NB4 (cell line): ENCODE results near the gene TDRD10.

Experiments
- DNase-seq: peaks from one replicate; pipeline ENCODE4 v3.0.0; 2010; ENCODE audit warnings: low read depth
- H3K4me3 ChIP-seq: one replicate; pipeline ENCODE4 v1.5.1; 2011; ENCODE audit warnings: mild to moderate bottlenecking, low read depth, low read length, moderate library complexity
- MAX ChIP-seq: IDR thresholded peaks from 2 replicates; pipeline ENCODE4 v1.6.1; 2011; ENCODE audit warnings: low read depth, low read length
- MYC ChIP-seq: IDR thresholded peaks from 2 replicates; pipeline ENCODE4 v1.6.1; 2011; ENCODE audit warnings: low read depth, low read length
- POLR2A ChIP-seq: IDR thresholded peaks from 2 replicates; pipeline ENCODE4 v1.6.1; 2011; ENCODE audit warnings: mild to moderate bottlenecking; ENCODE audit not compliant: insufficient read length; ENCODE audit errors: extremely low read depth
- TF ChIP-seq, protein P1 (sequence below): IDR thresholded peaks from one replicate; pipeline ENCODE4 v1.5.1; 2012; ENCODE audit warnings: low read depth, low read length

The TDRD10 gene

GRCh38 chr1:154590756-154591155 is 88.7 kb downstream of the TDRD10 start:
- no peak for DNase-seq
- no peak for TF ChIP-seq MAX
- TF ChIP-seq, protein P1, sequence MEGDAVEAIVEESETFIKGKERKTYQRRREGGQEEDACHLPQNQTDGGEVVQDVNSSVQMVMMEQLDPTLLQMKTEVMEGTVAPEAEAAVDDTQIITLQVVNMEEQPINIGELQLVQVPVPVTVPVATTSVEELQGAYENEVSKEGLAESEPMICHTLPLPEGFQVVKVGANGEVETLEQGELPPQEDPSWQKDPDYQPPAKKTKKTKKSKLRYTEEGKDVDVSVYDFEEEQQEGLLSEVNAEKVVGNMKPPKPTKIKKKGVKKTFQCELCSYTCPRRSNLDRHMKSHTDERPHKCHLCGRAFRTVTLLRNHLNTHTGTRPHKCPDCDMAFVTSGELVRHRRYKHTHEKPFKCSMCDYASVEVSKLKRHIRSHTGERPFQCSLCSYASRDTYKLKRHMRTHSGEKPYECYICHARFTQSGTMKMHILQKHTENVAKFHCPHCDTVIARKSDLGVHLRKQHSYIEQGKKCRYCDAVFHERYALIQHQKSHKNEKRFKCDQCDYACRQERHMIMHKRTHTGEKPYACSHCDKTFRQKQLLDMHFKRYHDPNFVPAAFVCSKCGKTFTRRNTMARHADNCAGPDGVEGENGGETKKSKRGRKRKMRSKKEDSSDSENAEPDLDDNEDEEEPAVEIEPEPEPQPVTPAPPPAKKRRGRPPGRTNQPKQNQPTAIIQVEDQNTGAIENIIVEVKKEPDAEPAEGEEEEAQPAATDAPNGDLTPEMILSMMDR, result no peak
- TF ChIP-seq POLR2A, result no peak
- TF ChIP-seq MYC, result no peak
- no peak overlapping the region for H3K4me3 ChIP-seq

DNA sequence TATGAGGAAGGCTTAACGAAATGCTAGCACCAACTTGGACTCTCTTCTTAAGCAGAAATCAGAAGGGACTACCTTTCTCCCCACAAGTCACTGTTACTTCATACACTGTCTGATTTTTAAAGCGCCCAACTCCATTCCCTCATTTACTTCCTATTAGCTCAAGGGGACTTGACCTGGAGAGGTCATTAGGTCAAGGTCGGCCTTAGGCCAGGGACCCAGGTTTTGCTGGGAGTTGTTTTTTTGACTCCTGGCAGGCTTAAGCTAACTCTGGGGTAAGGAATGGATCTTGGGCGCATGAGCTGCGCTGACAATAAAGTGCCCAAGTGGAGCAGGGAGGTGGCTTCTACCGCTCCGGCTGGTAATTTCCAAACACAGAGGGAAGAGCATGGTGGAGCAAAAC is 89.2 kb downstream of the TDRD10 start:
- no peak overlapping the region for H3K4me3 ChIP-seq
- TF ChIP-seq MAX (no peak), MYC (no peak), POLR2A (no peak)
- TF ChIP-seq, protein P1, result no peak
- DNase-seq, result no peak

DNA sequence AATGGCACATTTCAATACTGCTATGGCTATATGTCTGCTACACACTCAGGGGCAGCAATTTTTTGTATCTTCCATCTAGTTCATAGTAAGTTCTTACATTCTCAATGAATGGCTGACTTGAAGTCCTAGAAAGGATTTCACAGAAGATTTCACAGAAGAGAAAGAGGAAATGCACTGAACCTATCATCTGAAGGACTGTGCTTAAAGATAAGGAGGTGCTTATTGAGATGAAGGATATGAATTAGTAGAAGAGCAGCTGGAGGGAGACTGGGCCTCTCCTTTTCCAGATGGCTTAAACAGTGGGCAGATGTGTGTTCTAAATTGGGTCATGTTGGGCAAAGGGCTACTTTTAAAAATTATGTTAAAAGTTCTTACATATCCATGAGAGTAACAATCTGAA is 91.4 kb downstream of the TDRD10 start:
- DNase-seq, result no peak
- TF ChIP-seq, protein P1, result no peak
- no peak for TF ChIP-seq MYC
- no peak for TF ChIP-seq MAX
- no peak for TF ChIP-seq POLR2A

GRCh38 chr1:154594811-154595210 is 92.8 kb downstream of the TDRD10 start:
- DNase-seq, result no peak
- TF ChIP-seq MAX, result no peak
- TF ChIP-seq, protein P1, result no peak
- TF ChIP-seq MYC, result no peak
- TF ChIP-seq POLR2A, result no peak
- no peak overlapping the region for H3K4me3 ChIP-seq

More for the DNA sequence above, 91.4 kb downstream of the TDRD10 start:
- no peak overlapping the region for H3K4me3 ChIP-seq

- TF ChIP-seq MAX (no peak), POLR2A (no peak), MYC (no peak)
- TF ChIP-seq, protein P1, result no peak
- DNase-seq, result no peak
- no peak overlapping the region for H3K4me3 ChIP-seq
Observed at GRCh38 chr1:154595621-154596020, 93.6 kb downstream of the TDRD10 start.
